Aorta (tissue), 5 donors: ENCODE measurements around the gene VANGL2. TPM values are rescaled to one million over a fixed set of nuclear protein-coding genes. Genes with fewer than 3 reads are reported as not detected.

Source experiments
- ATAC-seq: fragments of 200-7000 bp; cut with Tn5 transposase; one replicate; pipeline ENCODE4 v1.9.1; 2022; ENCODE audit warnings: moderate library complexity; ENCODE audit not compliant: low FRiP score
- DNase-seq, 2 donors: peaks; one replicate each; pipeline ENCODE4 v3.0.0-alpha.2; 2020
- H3K27ac ChIP-seq, 2 donors: one replicate each; pipeline ENCODE4 v1.5.1; 2013; ENCODE audit warnings: low read length in 2 of 2, mild to moderate bottlenecking in 2 of 2, moderate library complexity in 2 of 2, control low read depth in 1 of 2, inconsistent platforms in 1 of 2, low read depth in 1 of 2
- H3K27me3 ChIP-seq, 2 donors: one replicate each; pipeline ENCODE4 v1.6.1; 2013; ENCODE audit warnings: control low read depth in 1 of 2, low read length in 1 of 2, mild to moderate bottlenecking in 1 of 2, moderate library complexity in 1 of 2; ENCODE audit not compliant: insufficient read depth in 2 of 2, control insufficient read depth in 1 of 2
- H3K36me3 ChIP-seq, 2 donors: one replicate each; pipeline ENCODE4 v1.6.1; 2013; ENCODE audit warnings: control low read depth in 1 of 2, low read length in 1 of 2, mild to moderate bottlenecking in 1 of 2; ENCODE audit not compliant: insufficient read depth in 2 of 2, control insufficient read depth in 1 of 2
- H3K4me1 ChIP-seq, 2 donors: one replicate each; pipeline ENCODE4 v1.6.1; 2013; ENCODE audit warnings: low read length in 2 of 2, control low read depth in 1 of 2, mild to moderate bottlenecking in 1 of 2, moderate library complexity in 1 of 2; ENCODE audit not compliant: insufficient read depth in 2 of 2, control insufficient read depth in 1 of 2
- H3K4me3 ChIP-seq, 2 donors: one replicate each; pipeline ENCODE4 v1.5.1; 2013; ENCODE audit warnings: low read length in 2 of 2, control low read depth in 1 of 2, mild to moderate bottlenecking in 1 of 2
- H3K9me3 ChIP-seq: one replicate; pipeline ENCODE4 v1.6.1; 2013; ENCODE audit warnings: mild to moderate bottlenecking, low read length; ENCODE audit not compliant: control insufficient read depth
- WGBS, 2 donors: extraction: QIAGEN DNeasy Blood & Tissue Kit; methylation state at CpG; one replicate each; pipeline ENCODE4 v1.1.7; 2013; 5-methylcytosine and 5-hydroxymethylcytosine counted together
- intact Hi-C, 2 donors: fragments of 100-400 bp; cut with DNase I; formaldehyde crosslinking; loops; one replicate each; pipeline versions ENCODE4 v1.14.2 to v1.15.0; 2022
- polyA plus RNA-seq, 2 donors: library from polyadenylated mRNA; stranded (reverse); fragments of 200-250 nt; gene quantifications; one replicate each; pipeline ENCODE4 v1.2.3, GENCODE V29; 2013
- total RNA-seq, 2 donors: library from RNA; stranded (reverse); fragmentation: NEBNext Ultra II Directional; extraction: Animal tissue kit (Norgen Biotek cat#: 25700); gene quantifications; one replicate each; pipeline ENCODE4 v1.2.1, GENCODE V29; 2021
- donor health status: healthy with polysubstance abuse.
- donor health status: Bipolar disorder and iron deficiency.
- donor health status: DM: no; HTN: no; CAD: no.
- donor health status: DM: no; HTN: no; CAD: no.
- donor health status: DM: yes; HTN: yes; CAD: no.

Gene VANGL2
- total and polyA plus RNA-seq, 4 donors, result 0.26 to 4.4 (median 0.92) TPM

- Histone ChIP-seq H3K27me3 (no peaks in the 10 kb centered on the region), H3K4me3 (no peak overlapping the region), H3K27ac (no peak overlapping the region), H3K36me3 (no peaks in the 10 kb centered on the region), H3K9me3 (no peaks in the 10 kb centered on the region), H3K4me1 (no peaks in the 10 kb centered on the region)
- 75 to 80% methylated on average over 12 of the region's 12 CpGs for WGBS, 2 donors
- intact Hi-C loops, result no loop called here
- ATAC-seq, result no peak
- DNase-seq, result no peak
Measured at GRCh38 chr1:160407839-160408801, 7.8 kb downstream of the VANGL2 start.

- intact Hi-C loops, result no loop called here
- DNase-seq, result no peak
- no peaks in the 10 kb centered on the region for H3K9me3 ChIP-seq
- no peaks in the 10 kb centered on the region for H3K27me3 ChIP-seq
- no peak overlapping the region for H3K4me3 ChIP-seq
- no peak overlapping the region for H3K27ac ChIP-seq
- ATAC-seq, result no peak
- no peaks in the 10 kb centered on the region for H3K4me1 ChIP-seq
- no peaks in the 10 kb centered on the region for H3K36me3 ChIP-seq
- 87 to 91% methylated on average over 4 of the region's 4 CpGs for WGBS, 2 donors
Measured at GRCh38 chr1:160408864-160409263, 8.5 kb downstream of the VANGL2 start.

GRCh38 chr1:160409486-160409885 lies 9.1 kb downstream of the VANGL2 start:
- H3K27ac ChIP-seq, result no peak overlapping the region
- no peaks in the 10 kb centered on the region for H3K9me3 ChIP-seq
- ATAC-seq (no peak), DNase-seq (no peak)
- H3K4me1 ChIP-seq, result no peaks in the 10 kb centered on the region
- no peaks in the 10 kb centered on the region for H3K27me3 ChIP-seq
- intact Hi-C loops, result no loop called here
- 89 to 91% methylated on average over 5 of the region's 5 CpGs for WGBS, 2 donors
- H3K36me3 ChIP-seq, result no peaks in the 10 kb centered on the region
- no peak overlapping the region for H3K4me3 ChIP-seq

- peak; percentile 57 for ATAC-seq
- H3K27ac ChIP-seq, result no peak overlapping the region
- intact Hi-C loops, result no loop called here
- H3K9me3 ChIP-seq, result no peaks in the 10 kb centered on the region
- DNase-seq, result no peak
- no peaks in the 10 kb centered on the region for H3K27me3 ChIP-seq
- no peak overlapping the region for H3K4me3 ChIP-seq
- H3K4me1 ChIP-seq, result no peaks in the 10 kb centered on the region
- 15 to 20% methylated on average over 19 of the region's 19 CpGs for WGBS, 2 donors
- no peaks in the 10 kb centered on the region for H3K36me3 ChIP-seq
Measured at GRCh38 chr1:160410406-160411005, 10.1 kb downstream of the VANGL2 start.

GRCh38 chr1:160411271-160412027 lies 11.1 kb downstream of the VANGL2 start:
- no peaks in the 10 kb centered on the region for H3K4me1 ChIP-seq
- H3K36me3 ChIP-seq, result no peaks in the 10 kb centered on the region
- intact Hi-C loops, result no loop called here
- no peaks in the 10 kb centered on the region for H3K27me3 ChIP-seq
- DNase-seq, result no peak
- WGBS, 2 donors, result 25 to 43% methylated on average over 6 of the region's 6 CpGs
- no peak overlapping the region for H3K27ac ChIP-seq
- ATAC-seq, result no peak
- no peak overlapping the region for H3K4me3 ChIP-seq
- no peaks in the 10 kb centered on the region for H3K9me3 ChIP-seq

GRCh38 chr1:160412028-160412362 lies 11.6 kb downstream of the VANGL2 start:
- Histone ChIP-seq H3K27me3 (no peaks in the 10 kb centered on the region), H3K4me1 (no peaks in the 10 kb centered on the region), H3K4me3 (no peak overlapping the region), H3K27ac (no peak overlapping the region), H3K9me3 (no peaks in the 10 kb centered on the region), H3K36me3 (no peaks in the 10 kb centered on the region)
- ATAC-seq, result no peak
- 85 to 90% methylated on average over 3 of the region's 3 CpGs for WGBS, 2 donors
- intact Hi-C loops, result no loop called here
- no peak for DNase-seq

GRCh38 chr1:160413716-160414115 lies 13.4 kb downstream of the VANGL2 start:
- H3K4me1 ChIP-seq, result no peaks in the 10 kb centered on the region
- no peaks in the 10 kb centered on the region for H3K36me3 ChIP-seq
- H3K27me3 ChIP-seq, result no peaks in the 10 kb centered on the region
- H3K4me3 ChIP-seq, result no peak overlapping the region
- DNase-seq, result no peak
- H3K27ac ChIP-seq, result no peak overlapping the region
- no peaks in the 10 kb centered on the region for H3K9me3 ChIP-seq
- WGBS, 2 donors, result 90 to 94% methylated on average over 3 of the region's 3 CpGs
- ATAC-seq, result no peak
- intact Hi-C loops, result no loop called here

- intact Hi-C loops, result no loop called here
- ATAC-seq, result no peak
Measured at GRCh38 chr1:160414881-160415280, 14.5 kb downstream of the VANGL2 start.

More at GRCh38 chr1:160414881-160415280, 14.5 kb downstream of the VANGL2 start:
- 92 to 95% methylated on average over 2 of the region's 2 CpGs for WGBS, 2 donors
- Histone ChIP-seq H3K36me3 (no peaks in the 10 kb centered on the region), H3K9me3 (no peaks in the 10 kb centered on the region), H3K27ac (no peak overlapping the region), H3K4me3 (no peak overlapping the region), H3K4me1 (no peaks in the 10 kb centered on the region), H3K27me3 (no peaks in the 10 kb centered on the region)
- DNase-seq, result no peak
